Measurements from ENCODE around the gene PDGFA. TPM values are rescaled to one million over a fixed set of nuclear protein-coding genes. Genes with fewer than 3 reads are reported as not detected.

PDGFA gene
- total RNA-seq, 1 experiment from 2014 or later, result 129 TPM

DNA sequence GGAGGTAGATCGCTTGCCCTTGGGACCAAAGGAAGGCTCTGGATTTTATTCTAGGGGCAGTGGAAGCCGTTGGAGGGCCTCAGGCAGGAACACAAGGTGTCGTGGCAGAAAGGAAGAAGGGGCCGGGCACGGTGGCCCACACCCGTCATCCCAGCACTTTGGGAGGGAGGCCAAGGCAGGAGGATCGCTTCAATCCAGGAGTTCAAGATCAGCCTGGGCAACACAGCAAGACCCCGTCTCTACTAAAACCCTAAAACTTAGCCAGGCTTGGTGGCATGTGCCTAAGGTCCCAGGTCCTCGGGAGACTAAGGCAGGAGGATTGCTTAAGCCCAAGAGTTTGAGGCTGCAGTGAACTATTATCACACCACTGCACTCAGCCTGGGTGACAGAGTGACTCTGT, 5.2 kb upstream of the PDGFA start:
- H3K36me3 Mint-ChIP-seq, result no peaks in the 10 kb centered on the region; the same call in 1 of the 2 replicates
- no peak for ATAC-seq
- ChIA-PET CTCF (no interaction called here), POLR2A (no interaction called here)
- peaks cover 46% of the 10 kb centered on the region for H3K27me3 Mint-ChIP-seq (ENCODE audit: low read depth)
- H3K27ac Mint-ChIP-seq, result no peak overlapping the region
- H3K4me3 Mint-ChIP-seq, result no peak overlapping the region
- H3K4me1 Mint-ChIP-seq, result peaks cover 11% of the 10 kb centered on the region
- TF ChIP-seq, protein P1, sequence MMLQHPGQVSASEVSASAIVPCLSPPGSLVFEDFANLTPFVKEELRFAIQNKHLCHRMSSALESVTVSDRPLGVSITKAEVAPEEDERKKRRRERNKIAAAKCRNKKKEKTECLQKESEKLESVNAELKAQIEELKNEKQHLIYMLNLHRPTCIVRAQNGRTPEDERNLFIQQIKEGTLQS (CRISPR knock-in tag; conservative IDR thresholded peaks at IDR 0.05), result no peak
- TF ChIP-seq ZNF121 (CRISPR knock-in tag; IDR thresholded peaks at IDR 0.05), result peak; percentile 75
- DNase-seq (ENCODE audit: low spot score), result no peak
- H3K9me3 Mint-ChIP-seq, result no peaks in the 10 kb centered on the region

DNA sequence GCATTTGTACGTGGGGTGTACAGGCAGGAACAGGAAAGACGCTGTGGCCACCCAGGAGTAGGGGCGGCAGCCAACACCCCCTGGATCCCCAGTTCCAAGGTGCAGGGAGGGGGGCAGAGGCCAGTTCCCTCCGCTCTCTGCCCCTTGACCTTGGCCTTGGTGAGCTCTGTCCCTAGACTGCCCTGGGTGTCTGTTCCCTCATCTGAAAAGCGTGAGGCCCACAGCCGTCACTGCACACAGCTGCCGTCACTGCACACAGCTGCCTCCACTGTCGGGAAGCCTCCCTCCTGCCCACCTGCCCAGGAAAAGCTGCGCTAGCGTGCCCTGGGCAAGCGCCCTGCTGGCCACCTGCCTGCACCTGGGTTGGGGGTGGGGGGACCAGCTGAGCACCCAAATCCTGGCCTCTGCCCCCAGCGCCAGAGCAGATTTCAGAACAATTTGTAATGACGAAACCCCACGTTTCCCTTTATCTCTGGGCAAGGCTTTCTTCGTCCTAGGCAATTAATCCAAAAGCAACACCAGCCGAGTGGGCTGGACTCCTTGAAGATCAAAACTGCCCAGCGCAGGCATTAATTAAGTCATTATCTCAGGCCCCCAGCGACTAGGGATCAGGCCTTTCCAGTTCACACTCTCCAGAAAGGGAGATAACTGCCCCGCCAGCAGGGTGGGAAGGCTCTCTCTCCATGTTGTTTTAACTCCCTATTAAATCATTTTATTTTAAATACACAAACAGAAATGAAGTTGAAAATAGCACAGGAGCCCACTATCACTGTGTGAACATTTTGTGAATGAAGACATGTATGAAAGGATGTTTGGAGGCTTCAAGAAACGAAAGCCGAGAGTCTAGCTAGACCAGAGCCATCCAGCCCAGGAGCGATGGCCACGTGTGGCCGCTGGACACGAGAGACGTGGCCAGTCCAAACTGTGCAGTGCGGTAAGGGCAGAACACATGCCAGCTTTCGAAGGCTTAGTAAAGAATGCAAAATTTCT, 4.0 kb upstream of the PDGFA start:
- ChIA-PET POLR2A (interaction anchor here (0.6 kb wide), 1 partner anchor 63 kb away, joined by 4 read pairs; no protein-coding TSS in a partner anchor), CTCF (interaction anchor here (2.2 kb wide), 1 partner anchor 202 kb away, joined by 5 read pairs; no protein-coding TSS in a partner anchor)
- no peaks in the 10 kb centered on the region for H3K9me3 Mint-ChIP-seq
- peak overlapping the region; percentile 51 for H3K4me3 Mint-ChIP-seq
- peaks cover 11% of the 10 kb centered on the region for H3K4me1 Mint-ChIP-seq
- TF ChIP-seq ZNF121 (CRISPR knock-in tag; IDR thresholded peaks at IDR 0.05) (no peak), OVOL2 (CRISPR knock-in tag; IDR thresholded peaks at IDR 0.05; ENCODE audit: borderline replicate concordance) (no peak), KAT7 (CRISPR knock-in tag; IDR thresholded peaks at IDR 0.05; ENCODE audit: borderline replicate concordance) (no peak), GTF2I (CRISPR knock-in tag; conservative IDR thresholded peaks at IDR 0.05) (no peak), NR3C1 (CRISPR knock-in tag; conservative IDR thresholded peaks at IDR 0.05; ENCODE audit: low read depth) (no peak)
- TF ChIP-seq, protein P1 (CRISPR knock-in tag; conservative IDR thresholded peaks at IDR 0.05), result no peak
- TF ChIP-seq, protein P2, sequence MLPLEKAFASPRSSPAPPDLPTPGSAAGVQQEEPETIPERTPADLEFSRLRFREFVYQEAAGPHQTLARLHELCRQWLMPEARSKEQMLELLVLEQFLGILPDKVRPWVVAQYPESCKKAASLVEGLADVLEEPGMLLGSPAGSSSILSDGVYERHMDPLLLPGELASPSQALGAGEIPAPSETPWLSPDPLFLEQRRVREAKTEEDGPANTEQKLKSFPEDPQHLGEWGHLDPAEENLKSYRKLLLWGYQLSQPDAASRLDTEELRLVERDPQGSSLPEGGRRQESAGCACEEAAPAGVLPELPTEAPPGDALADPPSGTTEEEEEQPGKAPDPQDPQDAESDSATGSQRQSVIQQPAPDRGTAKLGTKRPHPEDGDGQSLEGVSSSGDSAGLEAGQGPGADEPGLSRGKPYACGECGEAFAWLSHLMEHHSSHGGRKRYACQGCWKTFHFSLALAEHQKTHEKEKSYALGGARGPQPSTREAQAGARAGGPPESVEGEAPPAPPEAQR (CRISPR knock-in tag; IDR thresholded peaks at IDR 0.05), result no peak
- TF ChIP-seq, protein P3, sequence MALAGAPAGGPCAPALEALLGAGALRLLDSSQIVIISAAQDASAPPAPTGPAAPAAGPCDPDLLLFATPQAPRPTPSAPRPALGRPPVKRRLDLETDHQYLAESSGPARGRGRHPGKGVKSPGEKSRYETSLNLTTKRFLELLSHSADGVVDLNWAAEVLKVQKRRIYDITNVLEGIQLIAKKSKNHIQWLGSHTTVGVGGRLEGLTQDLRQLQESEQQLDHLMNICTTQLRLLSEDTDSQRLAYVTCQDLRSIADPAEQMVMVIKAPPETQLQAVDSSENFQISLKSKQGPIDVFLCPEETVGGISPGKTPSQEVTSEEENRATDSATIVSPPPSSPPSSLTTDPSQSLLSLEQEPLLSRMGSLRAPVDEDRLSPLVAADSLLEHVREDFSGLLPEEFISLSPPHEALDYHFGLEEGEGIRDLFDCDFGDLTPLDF (CRISPR knock-in tag; IDR thresholded peaks at IDR 0.05), result no peak
- TF ChIP-seq, protein P4, sequence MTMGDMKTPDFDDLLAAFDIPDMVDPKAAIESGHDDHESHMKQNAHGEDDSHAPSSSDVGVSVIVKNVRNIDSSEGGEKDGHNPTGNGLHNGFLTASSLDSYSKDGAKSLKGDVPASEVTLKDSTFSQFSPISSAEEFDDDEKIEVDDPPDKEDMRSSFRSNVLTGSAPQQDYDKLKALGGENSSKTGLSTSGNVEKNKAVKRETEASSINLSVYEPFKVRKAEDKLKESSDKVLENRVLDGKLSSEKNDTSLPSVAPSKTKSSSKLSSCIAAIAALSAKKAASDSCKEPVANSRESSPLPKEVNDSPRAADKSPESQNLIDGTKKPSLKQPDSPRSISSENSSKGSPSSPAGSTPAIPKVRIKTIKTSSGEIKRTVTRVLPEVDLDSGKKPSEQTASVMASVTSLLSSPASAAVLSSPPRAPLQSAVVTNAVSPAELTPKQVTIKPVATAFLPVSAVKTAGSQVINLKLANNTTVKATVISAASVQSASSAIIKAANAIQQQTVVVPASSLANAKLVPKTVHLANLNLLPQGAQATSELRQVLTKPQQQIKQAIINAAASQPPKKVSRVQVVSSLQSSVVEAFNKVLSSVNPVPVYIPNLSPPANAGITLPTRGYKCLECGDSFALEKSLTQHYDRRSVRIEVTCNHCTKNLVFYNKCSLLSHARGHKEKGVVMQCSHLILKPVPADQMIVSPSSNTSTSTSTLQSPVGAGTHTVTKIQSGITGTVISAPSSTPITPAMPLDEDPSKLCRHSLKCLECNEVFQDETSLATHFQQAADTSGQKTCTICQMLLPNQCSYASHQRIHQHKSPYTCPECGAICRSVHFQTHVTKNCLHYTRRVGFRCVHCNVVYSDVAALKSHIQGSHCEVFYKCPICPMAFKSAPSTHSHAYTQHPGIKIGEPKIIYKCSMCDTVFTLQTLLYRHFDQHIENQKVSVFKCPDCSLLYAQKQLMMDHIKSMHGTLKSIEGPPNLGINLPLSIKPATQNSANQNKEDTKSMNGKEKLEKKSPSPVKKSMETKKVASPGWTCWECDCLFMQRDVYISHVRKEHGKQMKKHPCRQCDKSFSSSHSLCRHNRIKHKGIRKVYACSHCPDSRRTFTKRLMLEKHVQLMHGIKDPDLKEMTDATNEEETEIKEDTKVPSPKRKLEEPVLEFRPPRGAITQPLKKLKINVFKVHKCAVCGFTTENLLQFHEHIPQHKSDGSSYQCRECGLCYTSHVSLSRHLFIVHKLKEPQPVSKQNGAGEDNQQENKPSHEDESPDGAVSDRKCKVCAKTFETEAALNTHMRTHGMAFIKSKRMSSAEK (CRISPR knock-in tag; IDR thresholded peaks at IDR 0.05; ENCODE audit: borderline replicate concordance), result no peak
- TF ChIP-seq, protein P5, sequence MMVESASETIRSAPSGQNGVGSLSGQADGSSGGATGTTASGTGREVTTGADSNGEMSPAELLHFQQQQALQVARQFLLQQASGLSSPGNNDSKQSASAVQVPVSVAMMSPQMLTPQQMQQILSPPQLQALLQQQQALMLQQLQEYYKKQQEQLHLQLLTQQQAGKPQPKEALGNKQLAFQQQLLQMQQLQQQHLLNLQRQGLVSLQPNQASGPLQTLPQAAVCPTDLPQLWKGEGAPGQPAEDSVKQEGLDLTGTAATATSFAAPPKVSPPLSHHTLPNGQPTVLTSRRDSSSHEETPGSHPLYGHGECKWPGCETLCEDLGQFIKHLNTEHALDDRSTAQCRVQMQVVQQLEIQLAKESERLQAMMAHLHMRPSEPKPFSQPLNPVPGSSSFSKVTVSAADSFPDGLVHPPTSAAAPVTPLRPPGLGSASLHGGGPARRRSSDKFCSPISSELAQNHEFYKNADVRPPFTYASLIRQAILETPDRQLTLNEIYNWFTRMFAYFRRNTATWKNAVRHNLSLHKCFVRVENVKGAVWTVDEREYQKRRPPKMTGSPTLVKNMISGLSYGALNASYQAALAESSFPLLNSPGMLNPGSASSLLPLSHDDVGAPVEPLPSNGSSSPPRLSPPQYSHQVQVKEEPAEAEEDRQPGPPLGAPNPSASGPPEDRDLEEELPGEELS (CRISPR knock-in tag; IDR thresholded peaks at IDR 0.05), result no peak
- H3K36me3 Mint-ChIP-seq, result no peaks in the 10 kb centered on the region; the same call in 1 of the 2 replicates
- peaks cover 46% of the 10 kb centered on the region for H3K27me3 Mint-ChIP-seq (ENCODE audit: low read depth)
- ATAC-seq (no peak), DNase-seq (ENCODE audit: low spot score) (no peak)
- no peak overlapping the region for H3K27ac Mint-ChIP-seq
